HG02588 (cell line): ENCODE data around the gene PCDHA1.

ENCODE experiments used
- ATAC-seq: cut with Tn5 transposase; IDR thresholded peaks from one replicate; pipeline ENCODE4 v1.9.1; 2021; ENCODE audit warnings: mild to moderate bottlenecking, moderate library complexity; ENCODE audit not compliant: unreplicated experiment

PCDHA1 gene

GRCh38 chr5:140986117-140986521 is 200.2 kb downstream of the PCDHA1 start:
- ATAC-seq = no peak

GRCh38 chr5:140988100-140988499 is 202.2 kb downstream of the PCDHA1 start:
- ATAC-seq = no peak

- no peak for ATAC-seq
Observed at GRCh38 chr5:140988608-140989007, 202.7 kb downstream of the PCDHA1 start.

GRCh38 chr5:140989254-140990020 is 203.5 kb downstream of the PCDHA1 start:
- no peak for ATAC-seq

GRCh38 chr5:140992828-140993227 is 206.9 kb downstream of the PCDHA1 start:
- ATAC-seq = no peak

- ATAC-seq = no peak
Observed at GRCh38 chr5:140996060-140996459, 210.1 kb downstream of the PCDHA1 start.

GRCh38 chr5:140998921-140999410 is 213.0 kb downstream of the PCDHA1 start:
- no peak for ATAC-seq

GRCh38 chr5:141001446-141001843 is 215.5 kb downstream of the PCDHA1 start:
- ATAC-seq = no peak

GRCh38 chr5:141001844-141002604 is 216.1 kb downstream of the PCDHA1 start:
- ATAC-seq = no peak

- ATAC-seq = no peak
Observed at GRCh38 chr5:141002605-141002965, 216.6 kb downstream of the PCDHA1 start.

GRCh38 chr5:141003031-141003430 is 217.1 kb downstream of the PCDHA1 start:
- ATAC-seq = no peak

GRCh38 chr5:141003791-141004611 is 218.1 kb downstream of the PCDHA1 start:
- ATAC-seq = no peak

GRCh38 chr5:141007791-141008190 is 221.9 kb downstream of the PCDHA1 start:
- ATAC-seq = no peak

GRCh38 chr5:141010047-141010793 is 224.3 kb downstream of the PCDHA1 start:
- no peak for ATAC-seq

GRCh38 chr5:141017943-141018342 is 232.0 kb downstream of the PCDHA1 start:
- ATAC-seq = no peak

GRCh38 chr5:141022384-141022783 is 236.4 kb downstream of the PCDHA1 start:
- ATAC-seq = no peak

GRCh38 chr5:141031006-141031405 is 245.1 kb downstream of the PCDHA1 start:
- ATAC-seq = no peak

- ATAC-seq = no peak
Observed at GRCh38 chr5:141032626-141033025, 246.7 kb downstream of the PCDHA1 start.

- no peak for ATAC-seq
Observed at GRCh38 chr5:141039061-141039460, 253.1 kb downstream of the PCDHA1 start.

GRCh38 chr5:141039517-141039916 is 253.6 kb downstream of the PCDHA1 start:
- no peak for ATAC-seq
